Superior temporal gyrus (tissue), 1 donor: ENCODE measurements around the gene PM20D1.
"Not testable (repeated sequence)": the region's sequence is repeated elsewhere in the genome, so short reads cannot be mapped to it uniquely, and the experiment has no call there.

ENCODE experiments used
- DNase-seq: peaks from one replicate; pipeline ENCODE4 v3.0.0-alpha.2; 2016; ENCODE audit errors: extremely low spot score

Gene PM20D1

GRCh38 chr1:205849619-205850355, at the start of gene PM20D1:
TSS of gene PM20D1 (minus strand) at chr1:205850132. CDS start at chr1:205850072, 60 bp downstream.
- DNase-seq, result peak; percentile 94

GRCh38 chr1:205896351-205896750, 46.4 kb upstream of the PM20D1 start:
- DNase-seq, result no peak

- not testable (repeated sequence) for DNase-seq
Observed at GRCh38 chr1:205894119-205894518, 44.2 kb upstream of the PM20D1 start.

GRCh38 chr1:205892175-205892574, 42.2 kb upstream of the PM20D1 start:
- not testable (repeated sequence) for DNase-seq

- not testable (repeated sequence) for DNase-seq
Observed at GRCh38 chr1:205891481-205891880, 41.5 kb upstream of the PM20D1 start.

GRCh38 chr1:205890631-205891030, 40.7 kb upstream of the PM20D1 start:
- not testable (repeated sequence) for DNase-seq

- not testable (repeated sequence) for DNase-seq
Observed at GRCh38 chr1:205889706-205890105, 39.8 kb upstream of the PM20D1 start.

- DNase-seq, result not testable (repeated sequence)
Observed at GRCh38 chr1:205889006-205889405, 39.1 kb upstream of the PM20D1 start.

GRCh38 chr1:205883792-205884191, 33.9 kb upstream of the PM20D1 start:
- DNase-seq, result no peak

- DNase-seq, result no peak
Observed at GRCh38 chr1:205880923-205881322, 31.0 kb upstream of the PM20D1 start.

GRCh38 chr1:205879974-205880373, 30.0 kb upstream of the PM20D1 start:
- DNase-seq, result no peak

GRCh38 chr1:205878026-205878425, 28.1 kb upstream of the PM20D1 start:
- no peak for DNase-seq

- not testable (repeated sequence) for DNase-seq
Observed at GRCh38 chr1:205873148-205873547, 23.2 kb upstream of the PM20D1 start.

- DNase-seq, result no peak
Observed at GRCh38 chr1:205870236-205870635, 20.3 kb upstream of the PM20D1 start.

- no peak for DNase-seq
Observed at GRCh38 chr1:205861540-205861939, 11.6 kb upstream of the PM20D1 start.

- DNase-seq, result no peak
Observed at GRCh38 chr1:205858141-205858961, 8.4 kb upstream of the PM20D1 start.

- not testable (repeated sequence) for DNase-seq
Observed at GRCh38 chr1:205857501-205857900, 7.6 kb upstream of the PM20D1 start.

- DNase-seq, result no peak
Observed at GRCh38 chr1:205856433-205856832, 6.5 kb upstream of the PM20D1 start.

- no peak for DNase-seq
Observed at GRCh38 chr1:205852969-205853368, 3.0 kb upstream of the PM20D1 start.

- DNase-seq, result no peak
Observed at GRCh38 chr1:205851993-205852392, 2.1 kb upstream of the PM20D1 start.

- DNase-seq, result no peak
Observed at GRCh38 chr1:205843036-205843859, 6.7 kb downstream of the PM20D1 start.

GRCh38 chr1:205842229-205842628, 7.7 kb downstream of the PM20D1 start:
- no peak for DNase-seq
